HK-2 (cell line): Measurements from ENCODE around the gene HMGCLL1.

ENCODE experiments used
- DNase-seq: peaks from one replicate; pipeline ENCODE4 v3.0.0-alpha.2; 2018; ENCODE audit not compliant: unreplicated experiment

Gene HMGCLL1

GRCh38 chr6:55578537-55579363 is at the start of gene HMGCLL1:
HMGCLL1 (minus strand) TSS chr6:55579192; CDS start chr6:55579055, 137 bp downstream.
- peak; percentile 40 for DNase-seq

GRCh38 chr6:55621993-55622392 is 43.0 kb upstream of the HMGCLL1 start:
- DNase-seq, result no peak

- DNase-seq, result no peak
These were observed 42.3 kb upstream of the HMGCLL1 start for GRCh38 chr6:55621244-55621643.

GRCh38 chr6:55617272-55617671 is 38.3 kb upstream of the HMGCLL1 start:
- peak; percentile 12 for DNase-seq

- no peak for DNase-seq
These were observed 25.0 kb upstream of the HMGCLL1 start for GRCh38 chr6:55604021-55604420.

GRCh38 chr6:55601120-55601519 is 22.1 kb upstream of the HMGCLL1 start:
- no peak for DNase-seq

GRCh38 chr6:55594442-55594841 is 15.4 kb upstream of the HMGCLL1 start:
- DNase-seq, result no peak

GRCh38 chr6:55584654-55585354 is 5.8 kb upstream of the HMGCLL1 start:
- DNase-seq, result no peak

- no peak for DNase-seq
These were observed 2.2 kb downstream of the HMGCLL1 start for GRCh38 chr6:55576811-55577210.

- no peak for DNase-seq
These were observed 4.4 kb downstream of the HMGCLL1 start for GRCh38 chr6:55574556-55574955.

GRCh38 chr6:55569638-55570037 is 9.4 kb downstream of the HMGCLL1 start:
- no peak for DNase-seq

- DNase-seq, result no peak
These were observed 10.1 kb downstream of the HMGCLL1 start for GRCh38 chr6:55568808-55569439.

GRCh38 chr6:55567558-55567957 is 11.4 kb downstream of the HMGCLL1 start:
- no peak for DNase-seq

GRCh38 chr6:55566036-55566710 is 12.8 kb downstream of the HMGCLL1 start:
- DNase-seq, result no peak

GRCh38 chr6:55562318-55562717 is 16.7 kb downstream of the HMGCLL1 start:
- DNase-seq, result no peak

GRCh38 chr6:55560290-55560885 is 18.6 kb downstream of the HMGCLL1 start:
- DNase-seq, result no peak

- no peak for DNase-seq
These were observed 21.8 kb downstream of the HMGCLL1 start for GRCh38 chr6:55557146-55557545.

- no peak for DNase-seq
These were observed 33.2 kb downstream of the HMGCLL1 start for GRCh38 chr6:55545791-55546190.

- DNase-seq, result no peak
These were observed 35.2 kb downstream of the HMGCLL1 start for GRCh38 chr6:55543633-55544309.

GRCh38 chr6:55541024-55541423 is 38.0 kb downstream of the HMGCLL1 start:
- DNase-seq, result no peak

- no peak for DNase-seq
These were observed 42.5 kb downstream of the HMGCLL1 start for GRCh38 chr6:55536391-55536956.
